PFSK-1 (cell line): ENCODE results near the gene KCNJ6.

Source experiments
- POLR2AphosphoS5 ChIP-seq: IDR thresholded peaks from 2 replicates; pipeline ENCODE4 v1.6.1; 2012; ENCODE audit warnings: low read depth, mild to moderate bottlenecking, control low read depth, low read length, moderate library complexity
- REST ChIP-seq, 2 experiments: IDR thresholded peaks; 2 replicates each; pipeline versions ENCODE4 v1.6.1 to v1.8.0; 2011 to 2012; ENCODE audit warnings: low read depth in 2 of 2, low read length in 2 of 2, control low read depth in 1 of 2, inconsistent platforms in 1 of 2, mild to moderate bottlenecking in 1 of 2, moderate library complexity in 1 of 2; ENCODE audit not compliant: insufficient read depth in 1 of 2
- SIN3A ChIP-seq: IDR thresholded peaks from 2 replicates; pipeline ENCODE4 v1.6.1; 2012; ENCODE audit warnings: mild to moderate bottlenecking, low read length, moderate library complexity, borderline replicate concordance; ENCODE audit not compliant: insufficient read depth
- TAF1 ChIP-seq: IDR thresholded peaks from 2 replicates; pipeline ENCODE4 v1.6.1; 2012; ENCODE audit warnings: low read length, control low read depth, borderline replicate concordance; ENCODE audit not compliant: insufficient read depth

DNA sequence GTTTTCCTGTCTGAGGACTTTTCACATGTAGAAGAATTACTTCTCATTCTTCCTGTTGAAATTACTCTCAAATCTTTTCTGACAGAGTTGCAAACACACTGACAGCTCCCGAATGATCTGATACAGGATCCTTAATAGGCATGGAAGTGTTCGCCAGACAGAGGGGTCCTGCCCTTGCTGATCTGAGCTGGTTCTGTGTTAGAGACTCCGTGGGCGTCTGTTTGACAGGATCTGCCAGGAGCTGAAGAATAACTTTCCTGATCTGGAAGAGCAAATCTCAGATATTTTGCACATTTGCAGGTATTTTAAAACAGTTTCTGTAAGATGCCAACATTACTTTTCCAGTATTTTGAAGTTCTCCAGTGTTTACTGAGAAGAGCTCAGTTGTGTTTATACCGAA lies 347.3 kb downstream of the KCNJ6 start:
- TF ChIP-seq SIN3A = no peak
- no peak for TF ChIP-seq POLR2AphosphoS5
- TF ChIP-seq TAF1 = no peak
- TF ChIP-seq REST (IDR thresholded peaks at IDR 0.05; ENCODE audit: insufficient read depth in 1 of 2, low read depth in 2 of 2, low read length in 2 of 2) = no peak
